HG03432 (cell line): Measurements from ENCODE around the gene GNAZ.

Experiments used
- ATAC-seq: cut with Tn5 transposase; IDR thresholded peaks from one replicate; pipeline ENCODE4 v1.9.1; 2021; ENCODE audit warnings: mild to moderate bottlenecking, moderate library complexity; ENCODE audit not compliant: unreplicated experiment

The GNAZ gene

GRCh38 chr22:23117891-23118646, 47.8 kb downstream of the GNAZ start:
- ATAC-seq, result no peak

GRCh38 chr22:23118647-23119493, 48.6 kb downstream of the GNAZ start:
- ATAC-seq, result no peak

GRCh38 chr22:23119494-23120414, 49.4 kb downstream of the GNAZ start:
- ATAC-seq, result no peak

GRCh38 chr22:23120415-23120899, 50.1 kb downstream of the GNAZ start:
- ATAC-seq, result no peak

GRCh38 chr22:23121000-23121421, 50.7 kb downstream of the GNAZ start:
- ATAC-seq, result no peak

GRCh38 chr22:23121424-23121823, 51.1 kb downstream of the GNAZ start:
- no peak for ATAC-seq

- ATAC-seq, result no peak
Measured at GRCh38 chr22:23122216-23122957, 52.1 kb downstream of the GNAZ start.

- ATAC-seq, result no peak
Measured at GRCh38 chr22:23122992-23123803, 52.9 kb downstream of the GNAZ start.

- no peak for ATAC-seq
Measured at GRCh38 chr22:23123804-23124254, 53.5 kb downstream of the GNAZ start.

- ATAC-seq, result no peak
Measured at GRCh38 chr22:23124611-23125511, 54.5 kb downstream of the GNAZ start.

GRCh38 chr22:23125512-23126103, 55.3 kb downstream of the GNAZ start:
- ATAC-seq, result no peak

GRCh38 chr22:23126165-23127054, 56.1 kb downstream of the GNAZ start:
- no peak for ATAC-seq

GRCh38 chr22:23127055-23127756, 56.9 kb downstream of the GNAZ start:
- ATAC-seq, result no peak

- ATAC-seq, result no peak
Measured at GRCh38 chr22:23127788-23128187, 57.5 kb downstream of the GNAZ start.

- no peak for ATAC-seq
Measured at GRCh38 chr22:23128269-23129108, 58.2 kb downstream of the GNAZ start.
